IgD-negative memory B cell (primary cell): ENCODE measurements around the gene CALML3. TPM values are rescaled to one million over a fixed set of nuclear protein-coding genes. Genes with fewer than 3 reads are reported as not detected.

Source experiments
- H3K27ac Mint-ChIP-seq, 3 donors: one replicate each; pipeline ENCODE4 v1.8.0; 2020 to 2022; ENCODE audit warnings: mild to moderate bottlenecking in 3 of 3, mixed read lengths in 3 of 3, moderate library complexity in 1 of 3
- H3K27me3 Mint-ChIP-seq: one replicate; pipeline ENCODE4 v1.8.0; 2021; ENCODE audit warnings: mixed read lengths
- H3K36me3 Mint-ChIP-seq: one replicate; pipeline ENCODE4 v1.8.0; 2020; ENCODE audit warnings: mild to moderate bottlenecking, mixed read lengths
- H3K4me1 Mint-ChIP-seq, 3 donors: one replicate each; pipeline ENCODE4 v1.8.0; 2020 to 2022; ENCODE audit warnings: mixed read lengths in 3 of 3, mild to moderate bottlenecking in 1 of 3
- H3K4me3 Mint-ChIP-seq, 4 donors: one replicate each; pipeline ENCODE4 v1.8.0; 2020 to 2022; ENCODE audit warnings: mild to moderate bottlenecking in 4 of 4, mixed read lengths in 4 of 4, moderate library complexity in 3 of 4
- H3K9me3 Mint-ChIP-seq, 3 donors: one replicate each; pipeline ENCODE4 v1.8.0; 2020 to 2021; ENCODE audit warnings: mixed read lengths in 3 of 3, mild to moderate bottlenecking in 1 of 3
- polyA plus RNA-seq: library from polyadenylated mRNA; unstranded; fragments of 300-500 nt; fragmentation: Illumina TruSeq; gene quantifications from one replicate; pipeline ENCODE4 v1.2.3, GENCODE V29; 2021

The CALML3 gene
- polyA plus RNA-seq, 1 donor from 2014 or later: not detected

- Mint-ChIP-seq H3K4me1 (peaks cover 0 to 3% (median 0%) of the 10 kb centered on the region in 3 donors), H3K27ac (no peak overlapping the region), H3K27me3 (peaks cover 3% of the 10 kb centered on the region), H3K36me3 (peaks cover 1% of the 10 kb centered on the region), H3K4me3 (no peak overlapping the region), H3K9me3 (no peaks in the 10 kb centered on the region)
Measured at GRCh38 chr10:5508161-5508604, 16.6 kb upstream of the CALML3 start.

- no peak overlapping the region for H3K27ac Mint-ChIP-seq
- H3K4me3 Mint-ChIP-seq: no peak overlapping the region
- H3K36me3 Mint-ChIP-seq: no peaks in the 10 kb centered on the region
- H3K4me1 Mint-ChIP-seq: peaks cover 0 to 3% (median 0%) of the 10 kb centered on the region in 3 donors
- H3K9me3 Mint-ChIP-seq: no peaks in the 10 kb centered on the region
- H3K27me3 Mint-ChIP-seq: peaks cover 3% of the 10 kb centered on the region
Measured at GRCh38 chr10:5508786-5509185, 16.0 kb upstream of the CALML3 start.

- no peaks in the 10 kb centered on the region for H3K9me3 Mint-ChIP-seq
- H3K27me3 Mint-ChIP-seq: peaks cover 3% of the 10 kb centered on the region
- H3K27ac Mint-ChIP-seq: no peak overlapping the region
- peaks cover 0 to 3% (median 0%) of the 10 kb centered on the region in 3 donors for H3K4me1 Mint-ChIP-seq
- H3K4me3 Mint-ChIP-seq: no peak overlapping the region
- no peaks in the 10 kb centered on the region for H3K36me3 Mint-ChIP-seq
Measured at GRCh38 chr10:5509236-5509635, 15.5 kb upstream of the CALML3 start.

GRCh38 chr10:5509691-5510090 lies 15.1 kb upstream of the CALML3 start:
- H3K4me3 Mint-ChIP-seq: no peak overlapping the region
- H3K27me3 Mint-ChIP-seq: peaks cover 3% of the 10 kb centered on the region
- no peak overlapping the region for H3K27ac Mint-ChIP-seq
- no peaks in the 10 kb centered on the region for H3K36me3 Mint-ChIP-seq
- H3K4me1 Mint-ChIP-seq: peaks cover 0 to 3% (median 0%) of the 10 kb centered on the region in 3 donors
- H3K9me3 Mint-ChIP-seq: no peaks in the 10 kb centered on the region

- Mint-ChIP-seq H3K27ac (no peak overlapping the region), H3K4me3 (no peak overlapping the region), H3K36me3 (no peaks in the 10 kb centered on the region), H3K4me1 (peaks cover 0 to 3% (median 0%) of the 10 kb centered on the region in 3 donors), H3K27me3 (peaks cover 9% of the 10 kb centered on the region), H3K9me3 (peaks cover 0 to under 1% (median 0%) of the 10 kb centered on the region in 3 donors)
Measured at GRCh38 chr10:5510281-5511072, 14.3 kb upstream of the CALML3 start.

- no peak overlapping the region for H3K27ac Mint-ChIP-seq
- peaks cover 13% of the 10 kb centered on the region for H3K27me3 Mint-ChIP-seq
Measured at GRCh38 chr10:5511231-5511884, 13.4 kb upstream of the CALML3 start.

GRCh38 chr10:5511885-5512280 lies 12.9 kb upstream of the CALML3 start:
- Mint-ChIP-seq H3K27me3 (peaks cover 18% of the 10 kb centered on the region), H3K9me3 (peaks cover 0 to 2% (median 2%) of the 10 kb centered on the region in 3 donors), H3K4me1 (peaks cover 0 to 3% (median 0%) of the 10 kb centered on the region in 3 donors), H3K36me3 (no peaks in the 10 kb centered on the region), H3K27ac (no peak overlapping the region), H3K4me3 (no peak overlapping the region)

More at GRCh38 chr10:5511231-5511884, 13.4 kb upstream of the CALML3 start:
- H3K4me3 Mint-ChIP-seq: no peak overlapping the region
- peaks cover 0 to 3% (median 0%) of the 10 kb centered on the region in 3 donors for H3K4me1 Mint-ChIP-seq
- H3K9me3 Mint-ChIP-seq: peaks cover 0 to 2% (median 0%) of the 10 kb centered on the region in 3 donors
- no peaks in the 10 kb centered on the region for H3K36me3 Mint-ChIP-seq

GRCh38 chr10:5512331-5512730 lies 12.4 kb upstream of the CALML3 start:
- H3K4me3 Mint-ChIP-seq: no peak overlapping the region
- peaks cover 0 to 2% (median 2%) of the 10 kb centered on the region in 3 donors for H3K9me3 Mint-ChIP-seq
- H3K27me3 Mint-ChIP-seq: peaks cover 18% of the 10 kb centered on the region
- peaks cover 0 to 3% (median 0%) of the 10 kb centered on the region in 3 donors for H3K4me1 Mint-ChIP-seq
- no peak overlapping the region for H3K27ac Mint-ChIP-seq
- no peaks in the 10 kb centered on the region for H3K36me3 Mint-ChIP-seq

GRCh38 chr10:5512881-5513612 lies 11.7 kb upstream of the CALML3 start:
- Mint-ChIP-seq H3K4me3 (no peak overlapping the region), H3K36me3 (no peaks in the 10 kb centered on the region), H3K9me3 (peaks cover 0 to 2% (median 2%) of the 10 kb centered on the region in 3 donors), H3K4me1 (peaks cover 0 to 3% (median 0%) of the 10 kb centered on the region in 3 donors), H3K27me3 (peaks cover 18% of the 10 kb centered on the region), H3K27ac (no peak overlapping the region)

- H3K27ac Mint-ChIP-seq: no peak overlapping the region
- H3K27me3 Mint-ChIP-seq: peaks cover 18% of the 10 kb centered on the region
- H3K4me1 Mint-ChIP-seq: peaks cover 0 to 3% (median 0%) of the 10 kb centered on the region in 3 donors
- peaks cover 2 to 5% (median 5%) of the 10 kb centered on the region in 3 donors for H3K9me3 Mint-ChIP-seq
- no peak overlapping the region for H3K4me3 Mint-ChIP-seq
- no peaks in the 10 kb centered on the region for H3K36me3 Mint-ChIP-seq
Measured at GRCh38 chr10:5514226-5514850, 10.4 kb upstream of the CALML3 start.

GRCh38 chr10:5515948-5516761 lies 8.6 kb upstream of the CALML3 start:
- Mint-ChIP-seq H3K27me3 (peaks cover 18% of the 10 kb centered on the region), H3K4me1 (peaks cover 0 to 3% (median 0%) of the 10 kb centered on the region in 3 donors), H3K4me3 (no peak overlapping the region), H3K9me3 (peaks cover 5 to 6% (median 5%) of the 10 kb centered on the region in 3 donors), H3K36me3 (no peaks in the 10 kb centered on the region), H3K27ac (no peak overlapping the region)

- Mint-ChIP-seq H3K36me3 (no peaks in the 10 kb centered on the region), H3K27me3 (peaks cover 18% of the 10 kb centered on the region), H3K4me3 (no peak overlapping the region), H3K9me3 (peaks cover 5 to 7% (median 6%) of the 10 kb centered on the region in 3 donors), H3K27ac (no peak overlapping the region), H3K4me1 (no peaks in the 10 kb centered on the region)
Measured at GRCh38 chr10:5517546-5517945, 7.2 kb upstream of the CALML3 start.

GRCh38 chr10:5518143-5518542 lies 6.6 kb upstream of the CALML3 start:
- no peaks in the 10 kb centered on the region for H3K36me3 Mint-ChIP-seq
- peaks cover 5 to 7% (median 6%) of the 10 kb centered on the region in 3 donors for H3K9me3 Mint-ChIP-seq
- H3K27me3 Mint-ChIP-seq: peaks cover 15% of the 10 kb centered on the region
- no peak overlapping the region for H3K4me3 Mint-ChIP-seq
- H3K27ac Mint-ChIP-seq: no peak overlapping the region
- no peaks in the 10 kb centered on the region for H3K4me1 Mint-ChIP-seq

GRCh38 chr10:5519054-5519453 lies 5.7 kb upstream of the CALML3 start:
- Mint-ChIP-seq H3K36me3 (no peaks in the 10 kb centered on the region), H3K9me3 (peaks cover 5 to 7% (median 6%) of the 10 kb centered on the region in 3 donors)

More at GRCh38 chr10:5519054-5519453, 5.7 kb upstream of the CALML3 start:
- H3K27ac Mint-ChIP-seq: no peak overlapping the region
- H3K4me3 Mint-ChIP-seq: no peak overlapping the region
- no peaks in the 10 kb centered on the region for H3K4me1 Mint-ChIP-seq
- H3K27me3 Mint-ChIP-seq: peaks cover 15% of the 10 kb centered on the region
